Measurements from ENCODE around the gene H2AZ2. TPM values are rescaled to one million over a fixed set of nuclear protein-coding genes. Genes with fewer than 3 reads are reported as not detected.

The H2AZ2 gene
- total RNA-seq (100 to 1,000 TPM; 156 to 164 TPM), polyA plus RNA-seq (100 to 1,000 TPM; 236 to 254 (median 247) TPM), total RNA-seq (170 to 235 (median 202) reads per million in 6 experiments)

- DNase-seq: peak; percentile 98 to 100 (median 99)
- H3K36me3 Mint-ChIP-seq: peaks cover 0 to 5% (median 0%) of the 10 kb centered on the region in 3 donors
- peak within 1 kb of the TSS; percentile 87 to 98 (median 94) for H3K4me3 Mint-ChIP-seq
- H3K27ac Mint-ChIP-seq: peak within 1 kb of the TSS; percentile 94 to 99 (median 98)
- ATAC-seq: peak; percentile 76 to 81
- peaks cover 14 to 44% (median 33%) of the 10 kb centered on the region in 4 donors for H3K4me1 Mint-ChIP-seq
- peaks cover 0 to 5% (median 0%) of the 10 kb centered on the region in 9 donors for H3K9me3 Mint-ChIP-seq
- H3K27me3 Mint-ChIP-seq: peaks cover 0 to 3% (median 0%) of the 10 kb centered on the region in 5 donors
- POLR2A ChIA-PET: interaction anchor here (0.6 to 3.7 kb wide), 27 partner anchors 14 to 1916 kb away, joined by 3 to 37 read pairs (median 5); partner anchors contain the start of genes DDX56, MRPL32, NUDCD3 and OGDH
These were observed at the start of gene H2AZ2 for GRCh38 chr7:44847920-44848634. TSS of gene H2AZ2 (minus strand) at chr7:44848087. CDS start at chr7:44847971, 116 bp downstream.

- Mint-ChIP-seq H3K36me3 (no peaks in the 10 kb centered on the region), H3K9me3 (no peaks in the 10 kb centered on the region), H3K4me1 (peaks cover 9 to 10% (median 10%) of the 10 kb centered on the region in 4 donors), H3K27ac (peak overlapping the region in 2 of 10 donors; percentile 18 to 51), H3K4me3 (no peak overlapping the region), H3K27me3 (no peaks in the 10 kb centered on the region)
- no peak for ATAC-seq
- DNase-seq: no peak
- POLR2A ChIA-PET: interaction anchor here (0.7 kb wide), 1 partner anchor 17 kb away, joined by 3 read pairs; no protein-coding TSS in a partner anchor
These were observed 49.4 kb upstream of the H2AZ2 start for GRCh38 chr7:44897309-44897708.

DNA sequence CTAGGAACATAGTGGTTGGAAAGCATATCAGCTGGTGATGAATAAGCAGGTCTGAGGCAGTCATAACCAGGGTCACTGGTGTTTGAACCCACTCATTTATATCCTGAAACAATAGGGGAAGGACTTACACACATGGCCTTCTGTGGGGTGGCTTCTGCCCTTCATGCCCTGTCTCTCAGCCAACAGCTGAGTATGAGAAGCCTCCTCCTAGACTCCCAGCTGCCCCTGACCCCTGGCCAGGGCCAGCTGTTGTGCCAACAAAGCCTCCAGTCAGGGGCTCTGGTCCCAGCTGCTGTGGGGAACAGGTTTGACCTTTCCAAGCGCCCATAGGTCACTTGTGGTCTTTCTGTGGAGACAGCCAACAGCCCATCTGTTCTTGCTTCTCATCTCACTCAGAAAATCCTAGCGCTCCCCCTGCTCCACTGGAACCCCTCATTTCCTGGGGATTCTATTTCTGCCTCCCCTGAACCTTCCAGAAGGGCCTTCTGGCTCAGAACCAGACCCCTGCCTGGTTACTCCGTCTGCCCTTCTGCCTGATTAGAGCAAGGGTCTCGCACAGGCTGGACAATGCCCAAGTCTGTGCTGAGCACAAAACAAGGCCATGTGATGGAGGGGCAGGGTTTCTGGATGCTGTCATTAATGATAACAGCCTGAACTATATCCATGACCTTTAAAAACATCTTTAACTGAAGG lies 47.1 kb upstream of the H2AZ2 start:
- no peak for ATAC-seq

GRCh38 chr7:44893710-44894234 lies 45.9 kb upstream of the H2AZ2 start:
- Mint-ChIP-seq H3K4me3 (no peak overlapping the region), H3K36me3 (no peaks in the 10 kb centered on the region), H3K27ac (peak overlapping the region in 8 of 10 donors; percentile 15 to 98 (median 69)), H3K4me1 (peaks cover 21 to 31% (median 26%) of the 10 kb centered on the region in 4 donors), H3K9me3 (no peaks in the 10 kb centered on the region), H3K27me3 (no peaks in the 10 kb centered on the region)
- no peak for ATAC-seq
- POLR2A ChIA-PET: interaction anchor here (3.5 kb wide), 1 partner anchor 9 kb away, joined by 16 read pairs; the partner anchor contains the start of gene PURB
- DNase-seq: no peak

More for the DNA sequence above, 47.1 kb upstream of the H2AZ2 start:
- Mint-ChIP-seq H3K36me3 (no peaks in the 10 kb centered on the region), H3K4me3 (no peak overlapping the region), H3K4me1 (peaks cover 21 to 28% (median 26%) of the 10 kb centered on the region in 4 donors), H3K27me3 (no peaks in the 10 kb centered on the region), H3K9me3 (no peaks in the 10 kb centered on the region), H3K27ac (peak overlapping the region in 4 of 10 donors; percentile 17 to 72 (median 32))
- POLR2A ChIA-PET: interaction anchor here (3.5 kb wide), 1 partner anchor 10 kb away, joined by 16 read pairs; the partner anchor contains the start of gene PURB
- DNase-seq: no peak

DNA sequence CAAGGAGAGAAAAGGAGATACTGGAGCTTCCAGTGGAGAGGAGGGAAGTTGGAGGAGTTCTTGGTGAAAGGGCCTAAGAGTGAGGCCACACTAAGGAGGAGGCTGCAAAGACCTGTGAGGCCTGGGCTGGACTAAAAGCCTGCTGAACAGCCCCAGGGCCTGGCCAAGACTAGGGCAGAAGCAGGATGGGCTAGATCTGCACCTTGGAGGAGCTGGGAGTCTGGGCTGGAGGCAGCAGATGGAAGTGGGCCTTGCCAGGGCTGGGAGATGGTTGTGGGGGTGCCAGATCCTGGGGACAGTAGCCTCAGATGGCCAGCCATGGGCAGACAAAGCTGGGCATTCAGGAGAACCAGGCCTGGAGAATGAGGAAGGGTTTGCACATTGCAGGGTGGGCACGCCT lies 43.9 kb upstream of the H2AZ2 start:
- H3K4me3 Mint-ChIP-seq: peak overlapping the region in 9 of 10 donors; percentile 21 to 83 (median 64)
- no peaks in the 10 kb centered on the region for H3K27me3 Mint-ChIP-seq
- no peak for DNase-seq
- H3K4me1 Mint-ChIP-seq: peaks cover 14 to 30% (median 26%) of the 10 kb centered on the region in 4 donors
- no peaks in the 10 kb centered on the region for H3K36me3 Mint-ChIP-seq
- POLR2A ChIA-PET: interaction anchor here (0.5 to 2.0 kb wide), 4 partner anchors 45 to 267 kb away, joined by 3 to 7 read pairs (median 4); partner anchors contain the start of gene H2AZ2
- ATAC-seq: peak; percentile 5 to 18
- peak overlapping the region; percentile 92 to 99 (median 98) for H3K27ac Mint-ChIP-seq
- H3K9me3 Mint-ChIP-seq: no peaks in the 10 kb centered on the region

DNA sequence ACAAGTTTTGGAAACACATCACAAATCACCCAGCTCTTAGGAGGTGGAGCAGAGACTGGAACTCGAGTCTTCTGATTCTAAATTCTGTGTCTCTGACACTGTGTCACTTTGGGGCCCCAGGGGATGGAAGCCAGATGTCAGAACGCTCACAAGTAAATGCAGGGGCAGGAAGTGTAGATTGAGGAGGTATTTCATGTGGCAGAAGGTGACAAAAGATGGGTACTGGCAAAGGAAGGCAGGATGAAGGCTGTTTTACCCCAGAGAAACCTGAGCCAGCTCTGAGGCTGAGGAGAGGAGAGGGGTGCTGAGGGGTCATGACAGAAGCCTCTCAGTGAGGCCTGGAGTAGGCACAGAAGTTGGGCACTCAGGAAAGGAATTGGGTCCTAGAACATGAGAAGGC lies 43.5 kb upstream of the H2AZ2 start:
- no peaks in the 10 kb centered on the region for H3K36me3 Mint-ChIP-seq

DNA sequence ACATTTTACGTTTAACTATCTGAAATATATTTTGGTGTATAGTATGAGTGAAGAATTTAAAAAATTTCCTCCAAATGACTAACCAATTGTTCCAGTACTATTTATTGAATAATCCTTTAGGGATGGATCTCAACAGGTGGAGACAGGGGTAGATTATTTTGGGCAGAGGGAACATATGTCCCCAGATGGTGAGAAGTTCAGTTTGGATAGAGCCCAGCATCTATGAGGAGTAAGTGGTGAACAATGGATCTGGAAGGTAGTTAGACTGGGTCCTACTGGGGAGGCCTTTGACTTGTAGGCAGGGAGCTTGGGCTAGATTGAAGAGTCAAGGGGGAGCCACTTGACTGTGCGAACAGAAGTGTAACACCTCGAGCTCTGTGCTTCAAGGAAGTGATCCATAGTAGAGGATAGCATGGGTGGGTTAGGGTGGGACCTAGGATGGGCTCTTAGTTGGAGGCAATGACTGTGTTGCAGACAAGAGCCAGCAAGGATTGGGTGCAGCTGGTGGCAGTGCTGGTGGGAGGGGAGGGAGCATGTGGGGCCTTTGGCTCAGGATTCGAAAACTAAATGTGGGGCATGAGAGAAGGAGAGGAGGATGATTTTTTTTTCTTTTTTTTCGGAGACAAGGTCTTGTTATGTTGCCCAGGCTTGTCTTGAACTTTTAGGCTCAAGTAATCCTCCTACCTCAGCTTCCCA lies 41.3 kb upstream of the H2AZ2 start:
- peaks cover 3 to 5% (median 3%) of the 10 kb centered on the region in 3 donors for H3K36me3 Mint-ChIP-seq
- H3K4me1 Mint-ChIP-seq: peaks cover 20 to 46% (median 39%) of the 10 kb centered on the region in 4 donors
- H3K27me3 Mint-ChIP-seq: no peaks in the 10 kb centered on the region
- no peak for DNase-seq
- peak overlapping the region in 1 of 10 donors; percentile 14 for H3K4me3 Mint-ChIP-seq
- no peak for ATAC-seq
- peaks cover 0 to 14% (median 0%) of the 10 kb centered on the region in 9 donors for H3K9me3 Mint-ChIP-seq
- H3K27ac Mint-ChIP-seq: peak overlapping the region in 9 of 10 donors; percentile 18 to 98 (median 78)
- POLR2A ChIA-PET: interaction anchor here (1.0 kb wide), 1 partner anchor 440 kb away, joined by 3 read pairs; no protein-coding TSS in a partner anchor

More for the DNA sequence above, 43.5 kb upstream of the H2AZ2 start:
- Mint-ChIP-seq H3K4me1 (peaks cover 14 to 34% (median 26%) of the 10 kb centered on the region in 4 donors), H3K27me3 (no peaks in the 10 kb centered on the region), H3K9me3 (no peaks in the 10 kb centered on the region), H3K4me3 (peak overlapping the region; percentile 21 to 83 (median 63)), H3K27ac (peak overlapping the region; percentile 92 to 99 (median 98))
- POLR2A ChIA-PET: interaction anchor here (0.5 to 2.0 kb wide), 4 partner anchors 44 to 268 kb away, joined by 3 to 7 read pairs (median 4); partner anchors contain the start of gene H2AZ2
- DNase-seq: peak in 9 of 10 donors; percentile 12 to 77 (median 63)
- peak; percentile 97 to 98 for ATAC-seq

- POLR2A ChIA-PET: interaction anchor here (0.7 kb wide), 1 partner anchor 34 kb away, joined by 3 read pairs; no protein-coding TSS in a partner anchor
- no peak for DNase-seq
- peaks cover 0 to 26% (median 0%) of the 10 kb centered on the region in 9 donors for H3K9me3 Mint-ChIP-seq
- no peak for ATAC-seq
- peak overlapping the region; percentile 12 to 100 (median 62) for H3K27ac Mint-ChIP-seq
- peaks cover 17 to 60% (median 35%) of the 10 kb centered on the region in 4 donors for H3K4me1 Mint-ChIP-seq
- H3K27me3 Mint-ChIP-seq: no peaks in the 10 kb centered on the region
- peak overlapping the region in 3 of 10 donors; percentile 26 to 54 (median 46) for H3K4me3 Mint-ChIP-seq
- peaks cover 4 to 12% (median 6%) of the 10 kb centered on the region in 3 donors for H3K36me3 Mint-ChIP-seq
These were observed 39.4 kb upstream of the H2AZ2 start for GRCh38 chr7:44887293-44887692.

- Mint-ChIP-seq H3K27me3 (no peaks in the 10 kb centered on the region), H3K36me3 (peaks cover 4 to 19% (median 6%) of the 10 kb centered on the region in 3 donors), H3K9me3 (peaks cover 0 to 40% (median 10%) of the 10 kb centered on the region in 9 donors), H3K4me3 (peak within 1 kb of the TSS; percentile 89 to 98 (median 96)), H3K27ac (peak within 1 kb of the TSS; percentile 98 to 100 (median 100)), H3K4me1 (peaks cover 5 to 61% (median 30%) of the 10 kb centered on the region in 4 donors)
- ATAC-seq (peak; percentile 88 to 89), DNase-seq (peak; percentile 93 to 98 (median 96))
- POLR2A ChIA-PET: interaction anchor here (0.5 to 3.1 kb wide), 39 partner anchors 9 to 396 kb away, joined by 3 to 37 read pairs (median 5); partner anchors contain the start of genes CCM2, DDX56, H2AZ2 and MYO1G
These were observed 37.8 kb upstream of the H2AZ2 start, which contains the start of gene PURB for GRCh38 chr7:44885394-44886317. TSS of gene PURB (minus strand) at chr7:44885530. CDS start at chr7:44885348, 182 bp downstream.

Data from naive thymus-derived CD8-positive, alpha-beta T cell (primary cell).